ENCODE data around the gene NEDD8.

Gene NEDD8

DNA sequence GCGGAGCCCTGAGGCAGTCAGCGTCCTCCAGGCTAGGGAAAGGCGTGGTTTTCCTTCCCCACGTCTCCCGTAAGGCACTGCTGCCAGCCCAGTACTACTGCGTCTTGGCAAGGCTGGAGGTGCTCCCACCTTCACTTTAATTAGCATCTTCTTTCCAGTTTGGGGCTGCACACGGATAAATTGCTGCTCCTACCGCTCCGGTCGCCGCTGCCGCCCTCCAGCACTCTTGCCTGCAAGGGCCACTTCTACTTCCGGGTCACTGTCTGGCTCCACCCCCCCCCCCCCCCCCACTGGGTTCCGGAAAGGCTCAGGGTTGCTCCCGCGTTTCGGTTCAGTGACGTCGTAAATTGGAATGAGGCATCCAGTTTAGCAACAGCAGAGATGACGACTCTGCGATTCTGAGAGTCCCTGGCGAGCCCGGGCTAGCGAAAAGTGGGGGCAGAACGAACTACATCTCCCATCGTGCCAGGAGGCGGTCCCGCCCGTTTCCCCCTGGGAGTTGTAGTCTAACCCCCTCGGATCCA, at the start of gene NEDD8:
TSS of gene NEDD8 (minus strand) at position 247 of the 524 bp plus-strand sequence. CDS start at position 147, 100 bp downstream.
- DNase-seq, result peak; percentile 89

DNA sequence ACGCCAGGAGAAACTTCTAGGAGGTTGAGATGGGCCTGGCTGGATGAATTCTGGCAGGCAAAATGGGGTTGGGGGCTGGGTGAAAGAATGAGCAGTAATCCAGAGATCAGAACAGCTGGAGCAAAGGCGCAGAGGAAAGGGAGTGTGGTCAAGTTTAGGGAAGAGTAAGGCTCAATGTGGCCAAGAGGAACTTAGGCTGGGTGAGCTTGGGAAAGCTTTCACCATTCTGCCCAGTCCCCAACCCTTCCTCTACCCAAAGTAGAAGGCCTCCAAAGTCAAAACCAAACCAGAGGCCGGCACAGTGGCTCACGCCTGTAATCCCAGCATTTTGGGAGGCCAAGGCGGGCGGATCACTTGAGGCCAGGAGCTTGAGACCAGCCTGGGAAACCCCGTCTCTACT, 49.5 kb upstream of the NEDD8 start:
- DNase-seq, result no peak

DNA sequence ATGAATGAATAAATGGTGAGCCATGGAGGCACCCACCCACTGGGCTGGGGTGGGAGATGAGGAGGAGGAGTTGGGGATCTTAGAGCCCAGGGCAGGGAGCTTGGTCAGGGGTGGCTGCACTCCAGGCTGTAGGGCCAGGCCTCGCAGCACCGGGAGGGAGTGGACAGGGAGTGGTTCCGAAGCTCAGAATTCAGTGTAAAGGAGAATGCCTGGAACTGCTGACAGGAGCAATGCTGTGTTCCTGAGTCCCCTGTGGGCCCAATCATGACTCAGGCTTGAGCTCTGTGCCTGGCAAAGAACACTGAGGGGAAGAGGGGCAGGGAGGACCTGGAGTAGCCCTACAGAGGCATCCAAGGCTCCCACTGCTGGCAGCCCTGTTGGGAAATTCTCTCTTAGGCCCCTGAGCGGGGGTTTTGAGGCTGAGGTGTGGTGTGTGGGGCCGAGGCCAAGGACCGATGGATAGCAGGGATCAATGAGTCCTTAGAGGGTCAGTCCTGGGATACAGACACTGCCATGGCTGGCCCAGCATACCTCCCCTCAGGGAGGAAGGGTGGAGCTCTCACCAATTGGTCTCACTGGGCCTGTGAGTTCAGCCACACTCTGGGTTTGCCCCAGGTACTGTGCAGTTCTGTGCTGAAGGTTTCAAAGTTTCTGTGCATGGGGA, 48.8 kb upstream of the NEDD8 start:
- no peak for DNase-seq

DNA sequence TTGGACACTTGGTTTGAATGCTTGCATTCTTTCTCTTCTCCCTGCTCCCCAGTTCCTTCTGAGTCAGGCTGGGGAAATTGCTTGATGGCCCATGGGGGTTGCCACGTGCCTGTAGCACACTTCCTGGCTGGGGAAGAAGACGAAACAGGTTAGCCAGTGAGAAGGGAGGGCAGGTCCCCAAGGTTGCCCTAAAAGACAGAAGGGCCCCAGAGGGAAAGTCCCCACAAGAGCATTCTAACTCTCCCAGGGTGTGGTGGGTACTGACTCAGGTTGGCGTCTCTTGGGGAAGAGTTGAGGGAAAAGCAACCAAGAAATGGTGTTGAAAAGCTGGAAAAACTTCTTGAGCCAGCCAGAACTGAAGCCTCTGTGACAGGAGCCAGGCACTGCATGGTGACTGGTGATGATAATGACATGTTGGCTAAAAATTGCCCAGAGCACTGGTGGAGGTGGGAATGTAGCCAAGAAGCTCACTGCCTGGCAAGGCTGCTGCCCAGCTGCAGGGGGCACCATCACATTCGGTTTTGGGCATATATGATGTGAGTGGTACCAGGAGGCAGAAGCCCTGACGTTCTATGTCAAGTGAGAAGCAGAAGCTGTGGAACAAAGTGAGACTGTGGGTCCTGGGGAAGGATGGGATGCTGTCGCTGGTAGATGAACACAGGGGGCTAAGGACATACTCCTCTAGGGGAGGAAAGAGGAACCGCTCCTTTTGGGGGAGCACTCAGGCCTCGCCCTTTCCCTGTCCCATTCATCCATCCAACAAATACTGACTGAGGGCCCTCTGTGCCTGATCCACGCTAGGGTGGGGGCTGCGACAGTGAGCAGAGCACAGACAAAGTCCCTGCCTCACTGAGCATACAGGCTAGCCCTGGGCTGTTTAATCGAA, 47.4 kb upstream of the NEDD8 start:
- peak; percentile 21 for DNase-seq

DNA sequence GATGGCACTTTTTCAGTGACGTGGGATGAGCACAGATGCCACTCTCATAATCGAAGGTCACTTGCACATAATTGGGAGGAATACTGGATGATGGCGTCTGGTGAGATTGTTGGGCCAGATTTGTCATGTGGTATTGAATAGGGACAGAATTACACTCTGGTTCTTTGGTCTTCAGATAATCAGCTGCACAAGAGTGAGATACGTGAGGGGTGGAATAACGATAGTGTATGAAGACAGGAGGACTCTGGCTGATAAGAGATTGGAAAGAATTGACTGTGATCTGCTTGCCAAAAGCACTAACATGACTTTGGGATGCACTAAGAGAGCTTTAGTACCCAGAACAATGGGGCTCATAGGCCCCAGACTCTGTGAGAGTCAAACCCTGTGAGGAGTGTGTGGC, 46.3 kb upstream of the NEDD8 start:
- no peak for DNase-seq

DNA sequence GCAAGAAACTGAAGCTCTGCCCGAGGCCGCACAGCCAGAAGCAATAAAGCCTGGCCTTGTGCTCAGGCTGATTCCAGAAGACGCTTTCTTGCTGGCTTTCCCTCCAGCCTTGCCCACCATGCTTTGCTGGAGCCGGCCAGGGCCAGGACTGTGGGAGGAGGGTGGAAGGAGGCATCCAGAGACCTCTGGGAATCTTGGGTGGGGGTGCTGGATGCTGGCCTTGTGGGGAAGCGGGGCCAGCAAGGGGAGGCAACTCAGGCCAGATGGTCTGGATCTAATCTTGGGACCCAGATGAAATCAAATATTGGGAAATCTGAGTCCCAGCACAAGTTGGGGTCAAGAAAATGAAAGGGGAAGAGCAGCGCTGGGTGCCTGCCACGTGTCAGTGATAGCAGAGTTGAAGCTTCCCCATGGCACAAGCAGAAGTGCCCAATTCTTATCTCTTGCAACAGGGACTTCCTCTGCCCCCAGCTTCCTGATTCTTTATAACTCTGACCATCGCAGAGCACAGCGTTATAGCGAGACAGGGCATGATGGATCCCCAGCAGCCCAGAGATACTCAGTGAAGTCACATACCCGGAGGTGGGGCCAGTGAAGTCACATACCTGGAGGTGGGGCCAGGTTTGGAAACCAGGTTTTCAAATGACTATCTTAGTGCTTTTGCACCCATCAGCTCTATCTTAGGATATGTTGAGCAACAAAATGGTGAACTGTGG, 45.6 kb upstream of the NEDD8 start:
- DNase-seq, result peak; percentile 97

DNA sequence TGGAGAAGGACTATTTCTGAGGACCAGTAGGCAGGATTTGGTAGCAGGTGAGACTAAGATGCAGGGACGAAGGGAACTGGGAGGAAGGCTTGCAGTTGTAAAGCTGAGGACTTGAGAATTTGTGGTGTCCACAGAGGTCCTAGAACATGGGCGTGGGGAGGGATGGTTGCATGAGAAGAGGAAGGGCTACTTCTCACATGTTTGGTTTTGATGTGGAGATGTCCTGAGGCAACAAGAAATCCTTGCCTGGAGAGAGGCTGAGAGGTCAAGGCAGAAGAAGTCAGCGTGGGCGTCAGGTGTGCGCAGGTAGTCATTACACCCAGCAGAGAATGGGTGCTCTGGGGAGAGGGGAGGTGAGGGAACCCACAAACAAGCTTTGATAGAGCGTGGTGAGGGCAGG, 44.9 kb upstream of the NEDD8 start:
- DNase-seq, result no peak

DNA sequence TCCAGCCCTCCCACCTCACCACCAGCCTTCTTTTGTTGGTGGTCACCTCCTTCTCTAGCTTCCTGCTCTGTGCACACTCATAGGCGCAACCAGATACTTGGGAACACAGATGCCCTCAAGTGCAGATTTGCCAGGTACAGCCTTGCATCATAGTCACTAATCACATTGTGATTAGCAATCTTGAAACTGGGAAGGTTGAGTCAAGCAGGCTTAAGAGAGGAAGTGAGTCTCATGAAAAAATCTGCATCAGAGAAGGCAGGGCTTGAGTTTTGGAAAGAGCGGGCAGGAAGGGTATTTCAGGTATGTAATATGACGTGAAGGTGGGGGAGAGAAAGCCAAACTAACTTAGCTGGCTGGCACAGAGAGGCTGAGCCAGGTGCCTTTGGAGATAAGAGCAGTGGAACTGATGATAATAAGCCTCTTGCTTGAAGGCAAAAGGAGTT, 42.0 kb upstream of the NEDD8 start:
- DNase-seq, result peak; percentile 50

DNA sequence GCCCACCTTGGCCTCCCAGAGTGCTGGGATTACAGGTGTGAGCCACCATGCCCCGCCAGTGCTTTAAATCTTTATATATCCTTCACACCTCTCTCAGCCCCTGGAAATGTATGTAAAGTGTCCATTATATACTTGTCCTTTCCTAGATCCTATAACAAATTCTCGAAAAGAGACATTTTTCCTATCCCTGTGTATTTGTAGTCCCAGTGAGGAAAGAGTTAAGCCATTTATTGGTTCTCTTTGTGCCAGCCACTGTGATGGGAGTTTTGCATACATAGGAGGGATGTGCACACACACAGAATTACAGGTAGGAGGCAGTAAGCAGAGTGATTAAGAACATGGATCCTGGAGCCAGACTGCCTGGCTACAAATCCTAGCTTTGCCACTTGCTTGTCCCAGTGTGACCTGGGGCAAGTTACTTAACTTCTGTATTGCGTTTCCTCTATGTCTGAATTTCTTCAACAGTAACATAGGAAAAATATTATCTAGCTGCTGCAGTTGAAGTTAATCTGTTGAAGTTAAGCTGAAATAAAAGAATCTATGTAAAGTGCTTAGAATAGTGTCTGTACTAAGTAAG, 41.3 kb upstream of the NEDD8 start:
- DNase-seq, result peak; percentile 31

DNA sequence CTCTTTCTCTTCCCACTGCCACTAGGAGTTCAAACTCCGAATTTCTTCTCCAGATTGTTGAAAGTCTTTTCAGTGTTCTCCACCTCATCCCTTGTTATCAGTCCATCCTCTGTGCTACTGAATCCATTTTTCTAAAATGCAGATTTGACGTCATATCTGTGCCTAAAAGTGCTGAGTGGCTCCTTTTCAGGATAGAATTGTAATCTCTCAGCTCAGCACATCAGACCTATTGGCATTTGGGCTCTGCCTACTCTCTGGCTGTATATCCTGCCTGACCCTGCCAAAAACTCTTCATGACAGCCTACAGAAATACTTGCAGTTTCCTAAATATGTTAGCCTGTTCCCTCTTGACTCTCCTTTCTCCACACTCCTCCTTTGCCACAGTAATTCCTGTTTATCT, 40.3 kb upstream of the NEDD8 start:
- DNase-seq, result no peak

DNA sequence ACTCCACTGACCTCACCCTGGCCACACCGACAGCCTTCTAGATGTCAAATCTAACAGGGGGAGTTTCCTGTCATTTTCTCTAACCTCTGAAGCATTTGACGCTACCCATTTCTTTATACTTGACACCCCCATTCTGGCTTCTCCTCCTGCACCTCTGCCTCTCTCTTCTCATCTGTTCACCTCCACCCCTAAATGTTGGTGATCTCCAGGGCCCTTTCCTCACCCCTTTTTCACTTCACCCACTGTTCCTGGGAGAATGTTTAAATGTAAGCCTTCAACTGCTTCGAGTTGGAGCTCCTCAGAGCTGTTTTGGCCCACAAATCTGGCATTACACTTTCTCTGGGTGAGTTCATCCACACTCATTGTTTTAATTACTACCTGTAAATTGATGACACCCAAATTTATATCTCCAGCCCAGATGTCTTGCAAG, 39.7 kb upstream of the NEDD8 start:
- DNase-seq, result no peak

DNA sequence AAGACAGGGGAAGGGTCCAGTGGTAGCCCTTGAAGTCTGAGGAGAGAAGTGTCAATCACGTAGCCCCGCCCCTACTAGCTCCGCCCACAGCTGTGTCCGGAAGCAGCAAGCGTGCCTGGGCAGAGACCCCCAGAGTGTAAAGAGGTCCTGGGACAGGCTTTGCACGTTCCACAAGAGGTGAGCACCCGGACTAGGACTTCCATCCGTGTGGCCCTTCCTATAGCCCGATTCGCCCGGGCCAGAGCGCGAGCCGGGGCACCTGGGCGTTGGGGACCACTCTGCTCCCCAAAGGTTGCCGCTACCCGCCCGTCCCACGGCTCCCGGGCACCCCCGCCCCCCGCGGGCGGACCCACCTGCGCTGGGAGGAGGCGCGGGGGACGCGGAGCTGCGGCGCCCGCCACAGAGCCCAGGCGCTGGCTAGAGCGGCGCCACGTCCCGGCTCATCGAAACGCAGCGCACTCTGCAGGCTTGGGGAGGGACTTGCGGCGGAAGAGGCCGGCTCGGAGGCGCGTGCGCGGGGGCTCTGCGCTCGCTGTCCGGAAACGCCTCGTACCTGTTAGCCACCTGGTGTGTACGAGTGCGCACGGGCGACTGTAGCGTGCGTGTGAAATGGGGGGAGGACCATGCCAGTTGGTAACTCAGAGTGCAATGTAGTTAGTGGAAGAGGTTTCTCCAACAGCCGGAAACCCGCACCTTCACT, 39.1 kb upstream of the NEDD8 start, which contains the start of gene RABGGTA:
TSS of gene RABGGTA (minus strand) at position 464 of the 700 bp plus-strand sequence. CDS start 482 bp downstream, outside the sequence.
- DNase-seq, result peak; percentile 27

DNA sequence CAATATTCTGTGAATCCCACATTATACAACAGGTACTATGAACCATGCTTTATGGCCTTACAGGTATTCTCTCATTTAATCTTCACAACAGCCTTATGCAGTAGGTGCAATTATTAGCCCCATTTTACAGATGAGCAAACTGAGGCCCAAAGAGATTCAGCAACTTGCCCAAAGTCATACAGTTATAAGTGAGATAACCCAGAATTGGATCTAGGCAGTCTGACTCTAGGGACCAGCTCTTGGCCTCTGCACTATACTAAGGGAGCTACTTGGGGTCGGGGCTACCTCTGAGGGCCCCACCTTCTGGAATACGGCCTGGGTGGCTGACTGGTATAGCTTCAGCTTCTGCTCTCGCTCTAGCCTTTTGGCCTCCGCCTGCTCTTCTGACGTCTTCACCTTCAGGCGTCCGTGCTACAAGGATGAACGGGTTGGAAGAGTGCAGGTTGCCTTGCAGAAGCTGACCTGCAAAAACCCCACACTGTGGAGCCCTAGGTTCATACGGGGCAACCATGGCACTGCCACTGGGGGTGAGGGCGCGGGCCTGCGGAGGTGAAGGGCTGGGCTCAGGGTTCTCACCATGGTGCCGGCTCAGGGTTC, 38.5 kb upstream of the NEDD8 start:
- DNase-seq, result no peak

DNA sequence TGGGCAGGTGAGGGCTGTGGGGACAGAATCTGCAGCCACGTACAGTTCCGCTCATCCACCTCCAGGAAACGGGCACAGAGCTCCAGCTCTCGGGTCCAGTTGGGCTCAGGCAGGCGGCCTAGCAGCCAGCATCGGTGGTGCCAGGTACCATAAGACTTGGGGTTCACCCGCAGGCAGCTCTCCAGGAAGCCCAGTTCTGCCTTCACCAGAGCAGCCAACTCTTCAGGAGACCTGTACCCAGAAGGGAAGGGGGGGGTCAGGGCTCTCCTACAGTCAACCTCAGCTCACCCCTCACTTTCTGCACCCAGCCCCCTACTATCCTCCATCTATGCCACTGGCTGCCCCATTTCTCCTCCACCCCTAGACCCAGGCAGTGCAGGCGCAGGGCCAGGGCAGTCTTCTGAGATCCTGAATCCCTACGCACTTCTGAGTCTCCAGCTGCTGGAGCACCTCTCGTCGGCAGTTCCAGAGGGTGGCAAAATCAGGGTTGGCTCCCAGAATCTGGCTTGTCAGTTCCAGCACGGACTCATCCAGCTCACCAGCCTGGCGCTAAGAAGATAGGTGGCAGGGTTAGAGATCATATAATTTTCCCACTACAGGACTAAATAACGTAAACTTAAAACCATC, 37.9 kb upstream of the NEDD8 start:
- DNase-seq, result no peak

DNA sequence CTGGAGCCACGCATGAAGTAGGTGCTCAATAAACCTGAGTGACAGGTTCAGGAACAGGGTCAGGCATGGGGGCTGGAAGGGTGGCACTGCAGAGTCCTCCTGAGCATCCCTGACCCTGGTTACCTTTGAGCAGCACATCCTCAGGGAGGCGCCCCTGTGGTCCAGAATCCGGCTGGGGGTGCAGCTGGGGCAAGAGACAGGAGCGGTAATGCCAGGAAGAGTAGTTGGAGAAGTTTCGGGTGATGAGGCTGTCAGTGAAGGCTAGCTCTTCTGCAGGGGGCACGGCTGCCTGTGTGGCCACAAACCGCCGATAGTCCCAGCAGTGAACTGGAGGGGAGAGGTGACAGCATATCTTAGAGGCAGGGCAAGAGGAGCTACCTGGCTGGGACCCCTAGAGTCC, 37.2 kb upstream of the NEDD8 start:
- no peak for DNase-seq

DNA sequence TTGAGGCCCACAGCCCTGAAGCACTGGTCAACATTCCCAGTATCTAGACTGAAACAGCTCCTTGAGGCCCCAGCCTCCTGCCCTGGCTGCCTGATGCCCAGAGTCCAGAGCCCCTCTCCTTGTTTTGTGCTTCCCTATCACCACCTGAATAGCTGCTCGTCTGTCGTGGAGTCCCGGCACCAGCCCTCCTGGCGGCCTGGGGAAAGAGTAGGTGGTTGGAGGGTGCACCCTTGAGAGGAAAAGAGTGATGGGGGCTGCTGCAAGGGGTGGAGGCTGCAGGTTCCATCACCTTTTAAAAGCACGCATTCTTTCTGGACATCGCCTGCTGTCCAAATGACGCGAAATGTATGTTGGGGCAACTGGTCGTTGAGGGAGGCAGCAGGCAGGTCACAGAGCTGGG, 36.1 kb upstream of the NEDD8 start:
- no peak for DNase-seq

DNA sequence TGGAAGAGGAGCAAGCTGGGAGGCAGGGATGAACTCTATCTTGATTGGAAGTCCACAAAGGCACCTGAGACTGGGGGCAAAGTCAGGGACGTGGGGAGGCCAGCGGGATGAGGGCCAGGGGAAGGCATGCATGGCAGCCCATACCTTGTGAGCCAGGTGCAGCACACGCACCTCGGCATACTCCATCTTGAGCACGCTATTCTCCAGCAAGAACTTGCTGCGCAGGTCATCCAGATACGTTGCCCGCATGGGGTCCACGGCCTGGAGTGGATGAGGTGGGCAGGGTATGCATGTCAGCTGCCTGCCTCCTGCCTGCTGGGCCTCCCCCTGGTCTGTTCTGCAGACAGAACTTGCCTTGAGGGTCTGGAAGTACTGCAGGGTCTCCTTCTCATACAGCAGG, 35.3 kb upstream of the NEDD8 start:
- no peak for DNase-seq

DNA sequence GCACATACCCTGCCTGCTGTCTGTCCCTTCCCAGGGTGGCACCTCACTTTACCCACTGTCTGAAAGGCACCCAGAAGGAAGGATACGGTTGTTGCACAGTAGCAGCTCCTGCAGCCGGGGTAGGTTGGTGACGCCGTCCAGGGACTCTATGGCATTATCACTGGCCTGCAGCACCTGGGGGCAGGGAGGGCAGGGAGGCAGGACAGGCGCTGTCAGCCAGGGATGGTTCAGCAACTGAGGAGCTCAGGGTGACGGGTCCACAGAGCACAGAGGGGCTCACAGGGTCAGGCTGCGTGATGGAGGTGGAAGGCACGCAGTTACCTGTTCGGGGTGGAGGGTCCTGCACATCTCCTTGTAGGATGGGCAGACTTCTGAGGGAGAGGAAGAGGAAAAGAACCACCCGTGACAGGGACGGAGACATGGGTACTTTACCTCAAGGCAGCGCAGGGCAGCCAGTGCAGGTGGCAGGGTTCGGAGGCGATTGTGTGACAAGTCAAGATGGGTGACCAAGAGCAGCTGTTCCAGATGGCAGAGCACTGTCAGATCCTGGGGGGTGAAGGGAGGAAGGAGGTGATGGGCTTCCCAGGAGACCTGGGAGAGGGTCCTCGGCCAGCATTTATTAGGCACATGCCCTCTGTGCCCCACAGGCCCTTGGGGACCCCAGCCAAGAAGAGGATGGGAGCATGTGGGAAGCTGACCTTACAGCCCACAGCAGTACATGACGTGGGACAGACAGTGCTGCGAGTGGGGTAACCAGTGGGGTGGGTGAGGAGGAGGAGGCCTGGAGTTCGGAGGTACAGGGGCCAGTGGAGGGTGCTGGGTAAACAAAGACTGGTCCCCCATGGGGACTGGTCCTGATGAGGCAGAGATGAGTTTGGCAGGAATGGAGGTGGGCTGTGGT, 34.4 kb upstream of the NEDD8 start:
- no peak for DNase-seq

DNA sequence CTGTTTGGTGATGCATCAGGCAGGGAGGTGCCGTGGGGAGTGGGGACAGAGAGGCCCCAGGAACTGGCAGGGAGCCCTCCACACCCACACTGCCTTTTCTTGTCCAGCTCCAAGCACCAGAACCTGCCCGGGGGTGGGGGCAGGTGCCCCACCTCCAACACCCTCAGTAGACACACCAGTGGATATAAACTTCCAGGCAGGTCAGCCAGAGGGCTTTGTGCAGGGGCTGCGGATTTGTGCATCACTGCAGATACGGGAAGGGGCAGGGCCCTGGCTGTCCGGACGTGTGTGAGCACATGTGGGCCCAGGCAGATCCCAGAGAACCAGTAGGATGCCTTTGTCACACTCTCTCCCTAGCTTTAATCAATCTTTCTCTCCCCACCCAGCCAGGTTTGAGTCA, 32.1 kb upstream of the NEDD8 start:
- no peak for DNase-seq

DNA sequence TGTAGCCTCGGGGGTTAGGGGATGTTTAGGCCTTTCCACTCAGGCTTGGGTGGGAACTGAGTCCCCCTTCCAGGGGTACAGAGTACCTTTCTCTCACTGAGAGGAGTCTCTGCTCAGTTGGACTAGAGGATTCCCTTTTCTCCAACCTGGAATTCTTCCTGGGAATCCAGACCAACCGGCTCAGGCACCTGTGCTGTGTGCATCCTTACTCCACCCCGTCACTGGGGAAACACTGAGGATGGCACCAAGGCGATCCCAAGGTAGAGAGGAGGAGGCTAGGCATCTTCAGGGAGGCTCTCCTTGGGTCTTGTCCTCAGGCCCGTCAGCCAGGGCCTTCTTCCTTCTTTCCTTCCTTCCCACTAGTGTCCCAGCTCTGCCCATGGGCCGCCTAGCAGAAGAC, 31.7 kb upstream of the NEDD8 start:
- DNase-seq, result no peak

Measured in GF-D8 (cell line).